ENCODE results near the gene LRRC2.
"Not testable (repeated sequence)": the region's sequence is repeated elsewhere in the genome, so short reads cannot be mapped to it uniquely, and the experiment has no call there.

LRRC2 gene

DNA sequence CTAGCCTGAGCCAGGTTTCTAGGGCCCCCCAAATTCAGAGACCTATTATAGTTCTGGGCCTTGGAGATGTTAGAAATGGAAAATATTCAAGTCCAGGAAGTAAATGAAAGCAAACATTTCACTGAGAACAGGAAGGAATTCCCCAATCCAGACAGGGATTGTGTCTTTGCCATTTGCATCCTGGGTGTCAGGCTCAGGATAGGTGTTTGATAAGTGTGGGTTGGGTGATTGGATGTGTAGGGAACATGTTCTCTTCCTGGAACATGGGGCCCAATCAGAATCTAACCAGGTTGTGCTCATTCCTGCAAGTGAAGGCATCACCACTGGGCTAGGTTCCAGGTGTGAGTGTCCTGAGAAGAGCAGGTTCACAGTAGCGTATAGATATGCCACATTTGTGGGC, 14.6 kb upstream of the LRRC2 start:
- FAIRE-seq = no peak

GRCh38 chr3:46579756-46580286, 13.7 kb upstream of the LRRC2 start:
- no peak for FAIRE-seq

DNA sequence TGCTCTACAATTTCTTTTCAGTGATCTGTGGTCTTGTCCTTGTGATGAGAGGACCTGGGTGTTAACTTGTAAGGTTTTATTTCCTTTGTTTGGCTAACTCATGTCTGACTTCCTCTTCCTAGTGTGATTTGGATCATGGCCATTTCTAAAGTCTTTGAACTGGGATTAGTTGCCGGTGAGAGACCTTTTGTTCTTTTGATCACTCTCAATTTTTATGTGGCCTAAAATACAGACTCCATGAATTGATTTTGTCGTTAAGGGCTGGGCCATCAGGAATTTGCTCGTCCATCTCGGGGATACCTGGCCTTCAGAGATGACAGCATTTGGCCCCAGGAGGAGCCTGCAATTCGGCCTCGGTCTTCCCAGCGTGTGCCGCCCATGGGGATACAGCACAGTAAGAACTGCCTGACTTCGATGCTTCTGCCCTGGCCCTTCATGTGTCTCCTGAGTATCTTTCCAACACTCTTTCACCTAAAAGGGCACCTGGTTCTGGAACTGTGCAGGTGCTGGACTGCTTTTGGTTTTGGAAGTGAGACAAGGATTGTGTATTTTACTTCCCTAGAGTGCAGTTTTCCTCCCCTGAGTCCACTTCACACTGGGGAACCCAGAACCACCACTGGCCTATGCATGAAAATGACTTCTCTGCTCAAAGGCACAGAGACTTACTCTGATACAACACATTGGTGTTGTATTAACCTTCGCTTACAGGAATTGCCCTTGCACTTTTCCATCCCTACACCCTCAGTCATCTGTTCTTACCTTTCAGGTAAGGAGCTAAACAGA, 13.1 kb upstream of the LRRC2 start:
- no peak for FAIRE-seq

GRCh38 chr3:46577580-46578249, 11.6 kb upstream of the LRRC2 start:
- FAIRE-seq = not testable (repeated sequence)

DNA sequence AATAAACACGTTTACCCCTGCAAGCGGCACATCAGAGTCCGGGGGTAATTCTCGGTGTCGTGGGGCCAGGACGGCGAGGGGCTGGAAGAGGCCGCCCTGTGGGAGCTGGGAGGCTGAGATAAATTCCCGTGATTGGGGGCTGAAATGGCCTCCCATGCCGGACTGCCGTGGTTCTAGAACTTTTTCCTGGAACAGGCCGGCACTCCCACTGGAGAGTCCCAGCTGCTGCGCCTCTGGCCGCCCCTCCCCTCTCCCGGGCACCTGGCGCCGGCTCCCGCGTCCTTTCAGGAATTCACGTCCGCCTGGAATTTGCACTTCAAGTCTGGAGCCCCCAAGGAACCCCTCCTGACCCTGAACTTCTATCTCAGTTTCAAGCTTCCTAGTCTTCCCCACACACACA, 10.8 kb upstream of the LRRC2 start:
- no peak for FAIRE-seq

GRCh38 chr3:46576386-46576785, 10.3 kb upstream of the LRRC2 start:
- FAIRE-seq = no peak

DNA sequence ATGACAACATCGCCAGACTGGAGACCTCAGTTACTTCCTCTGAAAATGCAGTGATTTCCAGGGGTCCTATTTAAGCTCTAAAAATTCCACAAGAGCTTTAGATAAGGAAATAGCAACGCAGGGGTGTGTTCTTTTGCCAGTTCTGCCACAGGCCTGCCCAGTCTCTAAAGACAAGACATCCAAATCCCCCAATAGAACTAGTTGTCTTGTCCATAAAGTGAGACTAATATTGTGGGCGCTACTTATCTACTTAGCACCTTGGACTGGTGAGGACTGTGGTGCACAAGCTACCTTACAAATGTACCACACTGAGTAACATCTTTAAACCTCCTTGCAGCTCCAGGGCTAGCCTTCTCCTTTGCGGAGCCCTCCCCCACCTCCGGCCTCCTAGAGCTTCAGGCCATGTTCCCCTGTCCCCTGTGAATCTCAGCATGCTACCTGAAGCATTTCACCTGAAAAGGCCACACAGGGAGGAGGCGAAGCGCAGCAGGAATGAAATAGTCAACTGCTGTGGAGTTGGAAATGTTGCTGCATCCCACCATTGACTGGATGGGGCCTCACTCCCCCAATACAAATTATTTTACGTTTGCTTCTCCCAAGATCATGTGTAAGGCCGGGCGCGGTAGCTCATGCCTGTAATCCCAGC, 9.6 kb upstream of the LRRC2 start:
- no peak for FAIRE-seq

- no peak for FAIRE-seq
Observed at GRCh38 chr3:46574881-46575576, 8.9 kb upstream of the LRRC2 start.

GRCh38 chr3:46574243-46574646, 8.1 kb upstream of the LRRC2 start:
- no peak for FAIRE-seq

- FAIRE-seq = no peak
Observed at GRCh38 chr3:46573701-46574100, 7.6 kb upstream of the LRRC2 start.

DNA sequence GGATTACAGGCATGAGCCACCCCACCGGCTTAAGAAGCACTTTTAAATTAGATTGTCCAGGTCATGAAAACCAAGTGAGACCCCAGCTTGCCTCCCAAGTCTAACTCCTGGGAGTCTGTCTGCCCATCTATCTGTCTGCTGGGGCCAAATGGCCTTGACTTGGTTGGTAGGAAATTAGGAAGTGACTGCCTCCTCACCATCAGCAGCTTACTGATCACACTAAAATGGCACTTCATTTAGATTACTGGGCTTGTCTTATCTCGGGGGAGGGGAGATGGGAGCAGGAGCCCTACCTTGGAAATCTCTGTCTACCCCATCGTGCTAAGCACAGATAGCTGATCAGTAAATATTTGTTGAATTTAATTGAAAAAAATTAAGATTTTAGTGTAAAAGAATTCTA, 5.6 kb upstream of the LRRC2 start:
- FAIRE-seq = no peak

- FAIRE-seq = no peak
Observed at GRCh38 chr3:46565607-46566039, 479 bp downstream of the LRRC2 start.

- FAIRE-seq = no peak
Observed at GRCh38 chr3:46565077-46565476, 1.0 kb downstream of the LRRC2 start.

GRCh38 chr3:46564190-46565021, 1.7 kb downstream of the LRRC2 start:
- FAIRE-seq = no peak

DNA sequence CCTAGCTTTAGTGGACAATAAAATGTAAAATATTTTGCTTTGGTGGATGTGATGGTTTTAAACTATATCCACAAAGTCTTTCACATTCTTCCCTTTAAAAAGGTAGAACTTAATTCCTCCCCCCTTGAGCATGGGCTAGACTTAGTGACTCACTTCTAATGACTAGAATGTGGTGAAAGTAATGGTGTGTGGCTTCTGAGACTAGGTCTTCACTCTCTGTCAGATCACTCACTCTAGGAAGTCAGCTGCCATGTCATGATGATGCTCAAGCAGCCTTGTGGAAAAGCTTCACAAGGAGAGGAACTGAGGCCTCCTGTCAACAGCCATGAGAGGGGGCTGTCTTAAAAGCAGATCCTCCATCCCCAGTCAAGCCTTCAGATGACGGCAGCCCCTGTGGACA, 4.2 kb downstream of the LRRC2 start:
- no peak for FAIRE-seq

DNA sequence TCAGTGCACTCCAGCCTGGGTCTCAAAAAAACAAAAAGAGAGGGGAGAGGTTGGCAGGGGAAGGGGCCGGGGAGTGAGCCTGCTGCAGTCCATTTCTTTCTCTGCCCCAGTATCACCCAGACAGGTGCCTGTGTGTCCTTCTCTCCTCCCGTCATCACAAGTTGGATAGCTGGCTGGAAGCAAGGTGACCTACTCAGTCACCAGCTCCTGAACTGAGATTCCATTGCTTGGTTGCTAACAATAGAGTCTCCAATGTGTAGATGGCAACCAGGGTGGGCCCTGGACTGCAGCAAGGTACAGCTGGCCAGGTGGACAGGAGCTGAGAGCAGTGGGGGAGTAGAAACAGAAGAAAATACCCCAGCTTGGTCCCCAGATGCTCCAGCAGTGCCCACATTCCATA, 4.6 kb downstream of the LRRC2 start:
- FAIRE-seq = no peak

GRCh38 chr3:46559091-46559704, 6.9 kb downstream of the LRRC2 start:
- no peak for FAIRE-seq

GRCh38 chr3:46558184-46559043, 7.7 kb downstream of the LRRC2 start:
- peak; percentile 66 for FAIRE-seq

DNA sequence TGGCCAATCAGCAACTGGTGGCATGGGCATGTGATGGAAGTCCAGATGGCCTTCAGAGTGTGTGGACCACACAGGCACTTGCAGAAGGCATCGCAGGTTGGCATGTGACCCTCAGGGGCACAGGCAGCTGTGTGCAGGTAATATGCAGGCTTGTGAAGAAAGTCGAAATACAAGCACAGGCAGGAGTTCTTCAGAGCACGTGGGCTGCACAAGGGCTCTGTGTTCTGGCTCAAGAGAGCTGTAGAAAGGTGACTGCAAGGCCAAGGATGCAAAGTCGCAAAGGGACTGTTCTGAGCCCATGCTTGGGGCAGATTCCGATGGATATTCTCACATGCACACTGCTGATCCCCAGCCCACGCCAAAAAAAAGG, 8.3 kb downstream of the LRRC2 start:
- no peak for FAIRE-seq

GRCh38 chr3:46553154-46553553, 12.9 kb downstream of the LRRC2 start:
- FAIRE-seq = no peak

DNA sequence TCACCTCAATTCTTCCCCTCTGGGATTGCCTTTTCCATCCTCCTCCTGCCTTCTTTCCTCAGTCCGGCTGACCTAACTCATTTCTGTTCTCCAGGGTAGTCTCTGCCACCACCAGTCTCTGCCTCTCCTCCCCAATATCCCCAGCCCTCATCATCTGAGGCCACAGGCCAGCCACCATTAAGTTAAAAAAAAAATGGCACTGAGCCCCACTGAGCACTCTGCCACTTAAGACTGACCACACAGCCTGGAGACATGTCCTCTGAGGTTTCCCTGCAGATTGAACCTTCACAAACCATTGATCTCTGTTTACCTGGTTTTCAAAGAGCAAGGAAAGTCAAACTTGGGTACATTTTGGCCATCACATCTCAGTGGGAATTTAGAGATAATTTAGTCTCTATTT, 13.6 kb downstream of the LRRC2 start:
- FAIRE-seq = no peak
